NCI-H446 (cell line): ENCODE measurements around the gene COL8A1.
"Not testable (repeated sequence)": the region's sequence is repeated elsewhere in the genome, so short reads cannot be mapped to it uniquely, and the experiment has no call there.

Source experiments
- DNase-seq, 2 experiments: peaks; one replicate each; lab custom pipeline; 2025; lab: John Stamatoyannopoulos, UW

The COL8A1 gene

DNA sequence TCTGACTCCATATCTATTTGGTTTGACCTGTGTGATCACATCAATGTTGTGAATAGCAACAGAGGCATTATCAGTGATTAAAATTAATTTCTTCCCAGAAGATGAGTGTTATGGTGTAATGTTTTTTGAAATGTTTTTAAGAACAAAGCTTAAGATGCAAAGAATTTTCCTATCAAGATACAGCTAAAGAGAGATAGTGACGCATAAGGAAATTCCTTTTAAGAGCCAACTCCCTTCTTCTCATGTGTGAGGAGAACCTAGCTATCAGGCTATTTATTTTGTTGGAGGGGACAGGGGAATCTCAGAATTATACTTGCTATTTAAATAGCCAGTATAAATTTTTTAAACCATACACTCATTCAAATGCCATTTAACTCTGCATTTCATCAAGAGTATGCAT lies 71.3 kb downstream of the COL8A1 start:
- no peak for DNase-seq

DNA sequence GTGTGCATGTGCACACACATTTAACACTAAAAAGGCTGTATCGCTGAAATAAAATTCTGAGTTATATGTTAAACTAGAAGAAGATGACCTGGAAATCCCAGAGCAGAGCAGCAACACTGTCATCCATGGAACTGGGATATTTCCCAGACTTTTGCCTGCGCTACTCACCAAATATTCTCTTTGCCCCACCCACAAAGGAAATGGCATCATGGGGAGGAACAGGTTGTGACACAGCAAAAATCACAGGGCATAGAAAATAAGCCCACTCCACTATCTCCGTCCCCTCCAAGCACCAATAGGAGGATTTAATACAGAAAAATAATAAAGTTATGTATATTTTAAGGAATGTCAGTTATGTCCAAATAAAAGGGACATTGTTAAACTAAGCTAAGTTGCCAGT lies 71.7 kb downstream of the COL8A1 start:
- no peak for DNase-seq

DNA sequence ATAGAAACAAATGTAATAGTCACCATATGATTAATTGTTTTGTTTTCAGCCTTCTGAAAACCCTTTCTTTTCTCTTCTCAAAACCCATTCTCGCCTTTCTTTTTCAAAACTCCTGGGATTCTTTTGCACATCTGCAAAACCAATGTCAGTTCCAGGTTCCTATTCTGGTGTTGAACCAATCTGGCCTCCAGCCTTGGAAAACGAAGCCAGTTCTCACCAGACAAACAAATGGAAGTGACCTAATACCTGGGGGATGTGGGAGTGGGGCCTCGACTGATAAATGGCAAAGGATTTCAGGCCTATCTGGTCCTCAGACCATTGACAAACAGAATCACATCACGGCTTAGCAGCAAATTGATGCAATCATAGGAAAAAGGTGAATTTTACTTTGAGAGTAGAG lies 73.0 kb downstream of the COL8A1 start:
- no peak for DNase-seq

DNA sequence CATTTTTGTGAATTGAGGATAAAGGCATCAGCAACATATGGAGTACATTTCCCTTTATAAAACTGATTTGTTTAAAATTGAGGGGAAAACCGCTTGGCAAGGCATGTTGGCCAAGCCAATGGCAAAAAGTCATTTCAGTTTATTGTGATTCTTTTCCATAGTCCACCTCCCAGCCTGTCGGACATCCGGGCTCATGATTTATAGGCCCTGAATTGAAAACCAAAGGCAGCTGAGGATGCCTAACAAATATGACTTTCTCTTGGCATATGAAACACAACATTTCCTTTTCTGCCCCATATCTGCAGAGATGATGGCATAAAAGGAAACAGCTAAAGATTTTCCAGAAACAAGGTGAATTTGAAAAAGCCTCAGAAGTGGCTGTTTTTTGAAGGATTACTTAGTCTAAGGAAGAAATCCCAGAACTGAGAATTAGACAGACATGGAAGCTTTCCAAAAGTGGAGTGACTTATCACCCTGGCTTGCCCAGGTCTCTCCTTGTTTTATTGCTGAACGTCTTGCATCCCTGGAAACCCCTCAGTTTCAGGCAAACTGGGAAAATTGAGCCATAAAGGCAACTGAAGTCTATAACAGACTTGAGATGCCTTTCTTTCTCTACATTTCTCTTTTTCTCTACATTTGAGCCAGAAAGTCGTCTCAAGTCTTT lies 74.0 kb downstream of the COL8A1 start:
- DNase-seq, result no peak

DNA sequence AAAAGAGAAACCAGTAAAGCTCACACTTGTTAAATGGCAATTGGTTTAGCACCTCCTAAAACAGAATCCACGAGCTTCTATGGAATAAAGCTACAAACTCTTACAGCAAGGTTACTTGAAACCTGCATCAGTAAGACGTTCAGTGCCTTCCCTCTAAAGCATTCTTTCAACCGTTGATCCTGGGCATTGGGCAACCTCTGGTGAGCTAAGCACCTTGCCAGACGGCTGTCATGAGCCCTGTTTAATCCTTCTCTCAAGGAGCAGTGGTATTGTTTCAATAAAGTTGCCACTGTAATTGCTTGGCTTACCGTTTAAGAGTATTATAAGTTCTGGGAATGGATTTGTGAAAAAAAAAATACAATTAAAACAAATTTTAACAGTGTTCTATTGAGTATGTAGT lies 75.0 kb downstream of the COL8A1 start:
- DNase-seq, result no peak

DNA sequence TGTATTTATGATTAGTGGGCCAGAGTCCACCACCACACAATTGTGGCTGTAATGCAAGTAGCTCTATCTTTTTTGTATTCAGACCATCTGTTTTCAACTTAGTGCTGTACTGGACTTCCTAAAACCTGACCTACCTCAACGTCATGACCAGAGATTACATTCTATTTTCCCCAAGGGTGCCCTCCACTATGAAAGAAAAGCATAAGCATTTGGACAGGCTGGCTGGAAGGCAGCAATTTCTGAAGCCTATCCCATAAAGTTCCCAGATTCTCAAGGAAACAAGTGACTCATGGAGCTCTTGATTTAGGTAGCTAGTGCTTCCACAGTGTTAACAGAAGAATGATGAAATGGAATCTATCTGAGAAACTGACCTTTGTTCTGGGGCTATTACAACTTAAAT lies 75.8 kb downstream of the COL8A1 start:
- no peak for DNase-seq

DNA sequence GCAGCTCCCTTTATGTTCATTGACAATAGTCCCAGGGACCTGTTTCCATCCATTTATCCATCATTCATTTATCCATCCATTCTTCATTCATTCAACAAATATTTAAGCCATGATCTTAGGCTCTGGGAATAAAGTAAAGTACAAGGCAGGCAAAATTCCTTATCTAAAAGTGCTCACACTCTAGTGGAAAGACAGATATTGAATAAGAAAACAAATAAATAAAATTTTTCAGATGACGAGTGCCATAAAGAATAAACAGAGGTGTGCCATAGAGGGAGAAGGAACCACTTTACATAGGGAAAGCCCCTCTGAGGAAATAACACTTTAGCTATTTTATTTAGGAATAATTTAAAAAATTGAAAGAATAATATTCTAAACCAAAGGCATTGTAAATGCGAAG lies 76.2 kb downstream of the COL8A1 start:
- DNase-seq, result no peak

DNA sequence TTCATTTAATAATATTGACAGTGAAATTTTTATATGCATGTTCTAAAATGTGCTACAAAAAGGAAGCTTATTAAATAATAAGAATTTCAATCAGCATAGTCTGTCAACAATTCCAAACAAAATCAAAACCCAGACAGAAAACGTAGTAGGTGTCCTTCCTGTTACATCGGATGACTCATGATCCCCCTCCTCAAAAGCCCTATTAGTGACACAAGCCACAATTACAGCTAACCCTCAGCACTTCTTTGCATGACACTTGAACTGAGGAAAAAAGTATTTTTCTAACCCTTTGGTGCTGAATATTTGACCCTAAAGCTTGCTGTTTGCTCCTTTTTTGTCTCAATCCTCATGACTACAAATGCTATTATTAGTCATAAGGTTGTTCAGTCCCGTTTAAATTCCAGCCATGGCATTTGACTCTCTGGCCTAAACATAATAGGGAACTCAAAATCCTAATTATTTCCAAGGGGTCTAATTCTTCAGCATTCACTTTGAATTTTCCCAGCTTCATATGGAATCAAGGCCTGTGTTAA lies 78.1 kb downstream of the COL8A1 start:
- DNase-seq, result no peak

DNA sequence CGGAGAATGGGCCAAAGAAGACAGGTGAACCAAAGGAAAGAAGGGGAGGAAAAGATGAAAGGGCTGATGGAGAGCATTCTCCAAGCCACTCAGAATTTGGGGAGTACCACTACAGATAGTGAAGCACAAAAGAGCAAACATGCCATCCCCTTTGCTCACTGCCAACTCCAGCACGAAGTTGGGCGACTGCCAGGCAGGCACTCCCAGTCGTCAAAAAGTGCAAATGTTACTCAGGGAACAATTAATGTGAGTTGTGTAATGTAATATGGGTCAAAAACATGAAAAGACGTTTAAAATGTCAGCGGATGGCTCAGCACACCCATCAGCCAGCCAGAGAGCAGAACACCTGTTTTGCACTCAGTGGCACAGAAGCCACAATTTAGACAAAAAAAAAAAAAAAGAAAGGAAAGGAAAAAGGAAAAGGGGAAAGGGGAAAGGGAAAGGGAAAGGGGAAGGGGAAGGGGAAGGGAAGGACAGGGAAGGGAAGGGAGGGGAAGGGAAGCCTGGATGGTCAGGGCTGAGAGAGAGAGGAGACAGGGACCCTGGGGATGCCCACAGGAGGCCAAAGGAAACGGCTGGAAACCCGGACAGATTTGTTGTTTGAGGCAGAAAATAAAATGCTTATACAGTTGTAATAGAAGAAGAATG lies 82.7 kb downstream of the COL8A1 start:
- no peak for DNase-seq

DNA sequence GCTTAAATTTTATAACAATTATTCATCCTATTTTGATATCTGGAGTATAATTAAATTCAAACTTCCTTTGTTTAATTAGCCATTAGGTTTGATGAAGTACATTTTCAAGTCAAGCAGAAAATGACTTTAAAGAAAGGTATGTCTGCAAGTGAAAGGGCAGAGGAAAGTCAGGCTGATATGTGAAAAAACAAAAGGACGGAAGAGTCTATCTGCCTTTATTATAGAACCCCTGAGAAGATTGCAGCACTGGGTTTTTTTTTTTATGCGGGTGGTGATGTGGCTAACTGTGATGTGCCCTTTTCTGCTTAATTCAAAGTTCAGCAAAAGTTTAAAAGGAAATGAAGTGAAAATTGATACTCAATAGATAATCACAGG lies 83.2 kb downstream of the COL8A1 start:
- no peak for DNase-seq

DNA sequence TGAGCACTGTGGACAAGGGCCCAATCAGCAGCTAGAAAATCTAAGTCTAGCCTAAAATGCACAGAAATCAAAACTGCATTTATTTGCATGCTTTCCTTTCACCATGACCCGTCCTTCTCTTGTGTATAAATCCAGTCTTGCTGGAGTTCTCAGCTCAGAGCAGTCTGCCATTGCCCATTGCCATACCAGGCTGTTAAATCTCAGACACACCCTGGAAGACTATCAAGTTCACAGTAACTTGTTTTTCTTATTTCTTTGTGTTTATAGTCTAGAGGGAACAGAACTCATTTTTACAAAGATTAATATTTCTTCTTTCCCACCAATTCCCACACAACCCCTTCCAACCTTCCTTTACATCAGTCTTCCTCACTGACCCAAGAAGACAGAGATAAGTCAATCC lies 85.9 kb downstream of the COL8A1 start:
- no peak for DNase-seq

DNA sequence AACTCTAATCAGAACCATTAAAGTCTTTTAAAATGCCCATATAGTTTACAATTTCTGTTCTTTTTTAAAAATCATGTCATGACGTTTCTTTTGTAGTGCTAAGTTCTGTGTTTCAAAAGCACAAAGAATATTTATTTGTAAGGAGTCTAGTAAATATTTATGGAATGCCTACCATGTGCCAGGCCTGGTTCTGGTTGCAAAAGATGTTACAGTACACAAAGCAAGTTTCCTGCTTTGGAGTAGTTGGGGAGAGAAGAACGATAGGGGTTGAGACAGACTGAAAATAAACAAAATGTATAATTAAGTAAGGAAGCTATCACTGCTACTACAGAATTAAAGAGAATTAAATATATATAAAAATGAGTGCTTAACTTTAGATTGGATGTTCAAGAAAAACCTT lies 92.5 kb downstream of the COL8A1 start:
- no peak for DNase-seq

DNA sequence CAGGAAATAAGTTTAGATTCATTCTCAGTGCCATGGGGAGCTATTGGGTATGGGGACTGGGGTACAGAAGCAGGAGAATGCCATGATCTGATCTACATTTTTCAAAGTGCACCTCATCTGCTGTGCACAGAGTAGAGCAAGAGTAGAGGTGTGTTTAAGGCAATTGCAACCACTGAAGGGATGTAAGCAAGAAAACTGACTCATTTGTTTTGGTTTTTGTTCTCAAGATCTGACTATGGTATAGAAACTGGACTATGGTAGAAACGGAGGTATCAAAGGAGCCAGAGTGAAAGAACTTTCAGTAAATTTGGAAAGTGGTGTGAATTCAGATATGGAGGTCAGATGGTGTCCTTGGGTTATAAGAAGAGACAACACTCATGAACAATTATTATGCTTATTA lies 93.1 kb downstream of the COL8A1 start:
- no peak for DNase-seq

DNA sequence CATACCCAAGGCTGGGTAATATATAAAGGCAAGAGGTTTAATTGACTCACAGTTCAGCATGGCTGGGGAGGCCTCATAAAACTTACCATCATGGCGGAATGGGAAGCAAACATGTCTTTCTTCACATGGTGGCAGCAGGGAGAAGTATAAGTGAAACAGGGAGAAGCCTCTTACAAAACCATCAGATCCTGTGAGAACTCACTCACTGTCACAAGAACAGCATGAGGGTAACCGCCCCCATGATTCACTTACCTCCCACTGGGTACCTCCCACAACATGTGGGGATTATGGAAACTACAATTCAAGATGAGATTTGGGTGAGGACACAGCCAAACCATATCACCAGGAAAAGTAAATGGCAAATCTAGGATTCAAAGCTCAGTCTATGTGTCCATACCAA lies 102.0 kb downstream of the COL8A1 start:
- not testable (repeated sequence) for DNase-seq

DNA sequence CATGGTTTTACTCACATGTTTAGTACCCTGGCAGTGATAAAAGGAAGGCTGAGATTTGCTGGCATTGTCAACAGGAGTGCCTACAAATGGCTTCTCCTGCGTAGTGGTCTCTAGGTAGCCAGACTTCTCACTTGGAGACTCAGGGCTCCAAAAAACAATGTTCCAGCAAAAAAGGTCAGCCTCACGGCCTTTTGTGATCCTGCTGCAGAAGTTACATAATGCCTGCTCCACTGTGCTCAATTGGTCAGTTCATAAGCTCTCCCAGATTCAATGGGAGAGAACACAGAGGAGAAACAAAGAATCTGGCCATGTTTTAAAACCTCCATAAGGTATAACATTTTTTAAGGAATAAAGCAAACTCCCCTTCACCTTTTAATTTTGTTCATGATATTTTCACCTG lies 103.2 kb downstream of the COL8A1 start:
- no peak for DNase-seq

DNA sequence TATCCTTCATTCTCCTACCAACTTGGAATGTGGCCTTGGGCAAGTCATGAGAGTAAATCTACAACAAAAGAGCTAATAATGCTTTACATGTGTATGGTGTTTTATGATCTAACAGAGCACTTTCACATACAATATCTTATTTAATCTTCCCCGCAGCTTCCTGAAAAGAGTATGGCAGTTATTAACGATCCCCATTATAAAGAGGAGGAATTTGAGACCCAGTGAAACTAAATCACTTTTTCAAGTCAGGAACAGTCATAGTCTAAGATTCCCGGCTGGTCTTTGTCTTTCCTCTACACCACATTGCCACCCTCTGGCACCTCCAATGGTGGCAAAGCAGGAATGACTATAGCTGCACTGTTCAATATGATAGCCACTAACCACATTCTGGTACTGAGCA lies 109.5 kb downstream of the COL8A1 start:
- DNase-seq, result peak in 1 of 2 experiments; percentile 19

DNA sequence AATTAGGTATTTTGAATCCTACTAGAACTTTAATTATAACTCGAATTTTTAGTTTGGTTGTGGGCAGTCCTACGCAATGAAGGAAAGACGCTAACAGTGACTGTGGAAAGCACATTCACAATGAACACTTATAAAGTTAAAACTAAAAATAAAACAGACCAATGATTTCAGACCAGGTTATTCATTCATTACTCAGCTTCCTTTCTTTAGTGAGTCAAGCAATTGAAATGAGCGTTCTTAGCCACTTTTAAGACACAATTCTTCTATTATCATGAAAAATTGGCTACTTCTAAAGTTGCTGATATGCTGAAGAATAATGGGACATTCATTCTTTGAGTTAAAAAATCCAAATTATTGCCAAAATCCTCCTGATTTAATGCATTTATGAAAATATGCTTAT lies 113.3 kb downstream of the COL8A1 start:
- no peak for DNase-seq

DNA sequence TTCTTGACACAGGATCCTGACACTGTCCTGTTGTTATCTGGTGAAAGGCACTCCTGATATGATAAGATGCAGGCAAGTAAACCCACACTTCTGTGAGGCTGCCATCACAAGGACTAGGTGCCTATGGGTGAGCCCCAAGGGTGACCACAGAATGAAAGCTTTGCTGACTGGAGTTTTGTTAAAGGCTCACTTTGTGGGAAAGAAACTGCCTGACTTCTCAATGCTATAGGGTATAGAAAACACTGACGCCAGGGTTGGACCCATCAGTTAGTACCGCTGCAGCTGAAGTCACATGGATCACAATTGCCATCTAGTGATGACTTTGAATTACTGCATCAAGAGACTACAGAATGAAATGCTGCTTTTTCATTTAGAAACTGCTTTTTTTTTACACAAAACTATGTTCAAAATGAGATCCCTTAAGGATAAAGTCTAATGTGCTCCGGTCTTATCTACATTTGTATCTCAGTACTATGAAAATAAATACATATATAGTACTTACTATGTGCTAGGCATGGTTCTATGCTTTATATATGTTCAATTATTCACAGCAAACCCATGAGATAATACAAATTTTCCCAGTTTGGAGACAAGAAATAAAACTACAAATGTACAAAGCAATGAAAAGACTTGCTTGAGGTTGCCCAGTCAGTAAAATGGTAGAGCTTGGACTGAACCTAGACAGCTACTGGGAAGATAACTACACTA lies 115.0 kb downstream of the COL8A1 start:
- DNase-seq, result peak; percentile 28 to 41

DNA sequence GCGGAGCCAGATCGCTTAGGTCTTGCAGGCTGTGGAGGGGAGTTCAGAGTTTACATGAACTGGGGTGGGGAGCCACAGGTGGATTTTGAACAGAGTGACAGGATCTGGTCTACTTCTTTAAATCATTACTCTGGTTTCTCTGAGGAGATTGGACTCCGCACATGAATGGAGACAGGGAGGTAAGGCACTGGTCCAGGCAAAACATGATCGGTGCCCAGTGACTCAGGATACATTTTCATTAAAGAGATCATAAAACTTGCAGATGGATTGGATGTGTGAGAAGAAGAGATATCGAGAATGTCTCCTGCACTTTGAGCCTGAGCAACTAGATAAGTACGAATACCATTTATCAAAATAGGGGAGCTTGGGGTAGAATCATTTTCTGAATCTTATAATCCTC lies 117.4 kb downstream of the COL8A1 start:
- no peak for DNase-seq

DNA sequence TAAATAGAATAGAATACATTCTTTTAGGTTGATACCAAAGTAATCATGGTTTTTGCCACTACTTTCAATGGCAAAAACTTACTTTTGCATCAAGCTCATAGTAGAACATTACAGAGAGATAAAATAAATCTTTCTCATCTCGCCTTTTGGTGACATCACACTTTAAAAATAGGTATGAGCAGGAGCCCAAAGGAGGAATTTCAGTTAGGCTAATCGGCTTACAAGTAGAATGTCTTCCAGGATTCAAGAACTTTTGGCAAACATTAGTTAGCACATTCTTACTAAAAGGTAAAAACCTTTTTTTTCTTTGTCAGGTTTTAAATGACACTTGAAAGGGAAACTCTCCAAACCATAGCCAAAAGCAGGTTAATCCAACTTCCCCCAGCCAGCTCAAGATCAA lies 119.6 kb downstream of the COL8A1 start:
- DNase-seq, result no peak

DNA sequence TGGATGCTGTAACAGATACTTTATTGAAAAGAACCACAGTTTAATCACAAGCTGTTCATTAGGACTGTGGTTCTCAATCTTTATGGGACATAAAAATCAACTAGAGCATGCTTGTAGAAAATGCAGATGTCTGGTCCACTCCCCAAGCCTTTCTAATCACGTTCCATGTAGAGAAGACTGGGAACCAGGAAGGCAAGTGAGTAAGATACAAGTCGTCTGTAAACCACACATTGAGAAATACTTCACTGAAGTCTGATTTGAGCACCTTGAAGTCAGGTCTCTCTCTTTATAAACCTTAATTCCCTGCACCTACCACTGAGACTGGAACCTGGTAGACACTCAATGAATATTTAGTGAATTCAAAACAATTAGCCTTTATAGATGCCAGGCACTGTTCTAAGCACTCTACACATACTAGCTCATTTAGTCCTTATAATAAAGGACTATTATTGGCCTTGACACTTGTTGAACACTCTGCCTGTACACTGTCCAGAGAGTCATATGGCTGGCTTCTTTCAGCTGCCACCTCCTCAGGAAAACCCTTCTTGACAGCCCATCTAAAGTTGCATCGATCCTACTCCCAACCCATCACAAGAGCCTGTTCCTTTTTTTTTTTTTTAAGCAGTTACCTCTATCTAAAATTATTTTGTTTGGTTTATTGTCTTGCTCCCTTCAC lies 120.2 kb downstream of the COL8A1 start:
- no peak for DNase-seq

DNA sequence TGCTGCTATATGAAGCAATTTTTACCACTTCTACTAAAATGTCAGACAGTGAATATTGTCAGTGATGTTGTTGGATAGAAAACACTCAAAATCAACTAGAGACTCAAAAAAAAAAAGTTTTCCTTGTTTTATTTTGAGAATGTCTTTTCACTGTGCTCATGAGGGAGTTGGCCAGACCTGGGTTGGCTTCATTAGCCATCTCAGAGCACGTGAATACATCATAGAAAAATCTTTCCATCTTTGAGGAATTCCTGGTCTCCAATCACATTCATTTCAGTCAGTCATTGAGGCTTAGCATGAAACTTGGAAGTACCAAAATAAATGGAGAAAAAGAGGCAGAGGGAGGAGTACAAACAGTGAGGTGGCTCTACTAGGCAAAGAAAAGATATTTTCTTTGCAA lies 121.6 kb downstream of the COL8A1 start:
- DNase-seq, result no peak

DNA sequence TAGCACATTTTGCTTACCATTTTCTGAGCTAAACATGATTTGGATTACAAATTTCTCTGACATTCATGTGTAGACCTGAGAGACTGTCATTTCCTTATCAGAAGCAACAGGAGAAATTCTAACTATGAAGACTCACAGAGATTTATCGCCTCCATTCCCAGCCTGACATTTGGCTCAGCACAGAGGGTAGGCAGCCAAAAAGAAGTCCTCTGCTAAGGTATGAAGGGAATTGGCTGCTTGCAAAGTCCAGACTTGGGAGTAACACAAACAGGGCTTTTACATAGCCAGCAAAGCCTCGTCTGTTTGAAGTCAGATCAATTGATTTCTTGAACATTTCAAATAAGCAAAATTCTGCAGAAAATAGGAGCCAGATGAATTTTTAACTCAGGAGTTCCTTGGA lies 122.2 kb downstream of the COL8A1 start:
- DNase-seq, result no peak
